ENCODE results near the gene DNAI1. TPM values are rescaled to one million over a fixed set of nuclear protein-coding genes. Genes with fewer than 3 reads are reported as not detected.
A peak's percentile ranks its signal among the peaks of the same experiment; 100 is the strongest.

Gene DNAI1
- total RNA-seq, 1 donor from 2014 or later = not detected

GRCh38 chr9:34520505-34521385 lies 62.1 kb downstream of the DNAI1 start:
- intact Hi-C loops (cut with micrococcal nuclease) = loop anchor here (5.0 kb wide), 1 partner anchor 188 kb away; no protein-coding TSS in a partner anchor
- Mint-ChIP-seq H3K36me3 (ENCODE audit: low read depth) (no peaks in the 10 kb centered on the region), H3K9me3 (no peaks in the 10 kb centered on the region), H3K27ac (no peak overlapping the region), H3K4me1 (peaks cover 9% of the 10 kb centered on the region), H3K4me3 (no peak overlapping the region), H3K27me3 (peaks cover 14% of the 10 kb centered on the region)
- ATAC-seq (ENCODE audit: low read depth) (no peak), DNase-seq (no peak)
- TF ChIP-seq, protein P1, sequence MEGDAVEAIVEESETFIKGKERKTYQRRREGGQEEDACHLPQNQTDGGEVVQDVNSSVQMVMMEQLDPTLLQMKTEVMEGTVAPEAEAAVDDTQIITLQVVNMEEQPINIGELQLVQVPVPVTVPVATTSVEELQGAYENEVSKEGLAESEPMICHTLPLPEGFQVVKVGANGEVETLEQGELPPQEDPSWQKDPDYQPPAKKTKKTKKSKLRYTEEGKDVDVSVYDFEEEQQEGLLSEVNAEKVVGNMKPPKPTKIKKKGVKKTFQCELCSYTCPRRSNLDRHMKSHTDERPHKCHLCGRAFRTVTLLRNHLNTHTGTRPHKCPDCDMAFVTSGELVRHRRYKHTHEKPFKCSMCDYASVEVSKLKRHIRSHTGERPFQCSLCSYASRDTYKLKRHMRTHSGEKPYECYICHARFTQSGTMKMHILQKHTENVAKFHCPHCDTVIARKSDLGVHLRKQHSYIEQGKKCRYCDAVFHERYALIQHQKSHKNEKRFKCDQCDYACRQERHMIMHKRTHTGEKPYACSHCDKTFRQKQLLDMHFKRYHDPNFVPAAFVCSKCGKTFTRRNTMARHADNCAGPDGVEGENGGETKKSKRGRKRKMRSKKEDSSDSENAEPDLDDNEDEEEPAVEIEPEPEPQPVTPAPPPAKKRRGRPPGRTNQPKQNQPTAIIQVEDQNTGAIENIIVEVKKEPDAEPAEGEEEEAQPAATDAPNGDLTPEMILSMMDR (IDR thresholded peaks at IDR 0.05) = no peak
- POLR2A ChIA-PET = interaction anchor here (1.0 kb wide), 1 partner anchor 100 kb away, joined by 3 read pairs; the partner anchor contains the start of gene DCTN3
- CTCF ChIA-PET = no interaction called here

GRCh38 chr9:34521406-34522045 lies 62.9 kb downstream of the DNAI1 start:
- Mint-ChIP-seq H3K36me3 (ENCODE audit: low read depth) (no peaks in the 10 kb centered on the region), H3K27me3 (peaks cover 17% of the 10 kb centered on the region), H3K9me3 (no peaks in the 10 kb centered on the region), H3K27ac (no peak overlapping the region), H3K4me1 (peaks cover 9% of the 10 kb centered on the region), H3K4me3 (no peak overlapping the region)
- intact Hi-C loops (cut with micrococcal nuclease) = loop anchor here (5.0 kb wide), 1 partner anchor 189 kb away; no protein-coding TSS in a partner anchor
- TF ChIP-seq, protein P1 (IDR thresholded peaks at IDR 0.05) = no peak
- ChIA-PET POLR2A (interaction anchor here (1.0 kb wide), 1 partner anchor 99 kb away, joined by 3 read pairs; the partner anchor contains the start of gene DCTN3), CTCF (no interaction called here)
- ATAC-seq (ENCODE audit: low read depth) (no peak), DNase-seq (no peak)

- TF ChIP-seq, protein P1 (IDR thresholded peaks at IDR 0.05) = no peak
- Mint-ChIP-seq H3K4me1 (peaks cover 9% of the 10 kb centered on the region), H3K36me3 (ENCODE audit: low read depth) (no peaks in the 10 kb centered on the region), H3K4me3 (peak overlapping the region; percentile 66), H3K27ac (no peak overlapping the region), H3K27me3 (peaks cover 19% of the 10 kb centered on the region), H3K9me3 (no peaks in the 10 kb centered on the region)
- intact Hi-C loops (cut with micrococcal nuclease) = loop anchor here (5.0 kb wide), 1 partner anchor 190 kb away; no protein-coding TSS in a partner anchor
- POLR2A ChIA-PET = interaction anchor here (2.3 kb wide), 1 partner anchor 63 kb away, joined by 7 read pairs; the partner anchor contains the start of genes DNAI1 and FAM219A
- ATAC-seq (ENCODE audit: low read depth) (no peak), DNase-seq (no peak)
- CTCF ChIA-PET = interaction anchor here (1.0 kb wide), 1 partner anchor 82 kb away, joined by 3 read pairs; no protein-coding TSS in a partner anchor
These were observed 63.7 kb downstream of the DNAI1 start for GRCh38 chr9:34522091-34522887.

- DNase-seq (peak; percentile 93), ATAC-seq (ENCODE audit: low read depth) (peak; percentile 98)
- Mint-ChIP-seq H3K9me3 (no peaks in the 10 kb centered on the region), H3K4me3 (peak within 1 kb of the TSS; percentile 66), H3K27ac (no peak within 1 kb of the TSS), H3K36me3 (ENCODE audit: low read depth) (no peaks in the 10 kb centered on the region), H3K27me3 (peaks cover 19% of the 10 kb centered on the region), H3K4me1 (peaks cover 9% of the 10 kb centered on the region)
- CTCF ChIA-PET = interaction anchor here (1.0 kb wide), 1 partner anchor 81 kb away, joined by 3 read pairs; no protein-coding TSS in a partner anchor
- POLR2A ChIA-PET = interaction anchor here (2.3 kb wide), 1 partner anchor 64 kb away, joined by 7 read pairs; the partner anchor contains the start of genes DNAI1 and FAM219A
- TF ChIP-seq, protein P1 (IDR thresholded peaks at IDR 0.05) = no peak
- intact Hi-C loops (cut with micrococcal nuclease) = loop anchor here (1.0 to 5.0 kb wide), 4 partner anchors 65 to 191 kb away; partner anchors contain the start of genes DNAI1 and FAM219A
These were observed 64.6 kb downstream of the DNAI1 start, which contains the start of gene ENHO for GRCh38 chr9:34522971-34523797. TSS of gene ENHO (minus strand) at chr9:34522990. CDS start at chr9:34521695, 1,295 bp downstream.

Measured in activated B cell treated with CpG ODN at 0.5 μM for 24 hours (primary cell).